ENCODE data around the gene RHBDF2.

DNA sequence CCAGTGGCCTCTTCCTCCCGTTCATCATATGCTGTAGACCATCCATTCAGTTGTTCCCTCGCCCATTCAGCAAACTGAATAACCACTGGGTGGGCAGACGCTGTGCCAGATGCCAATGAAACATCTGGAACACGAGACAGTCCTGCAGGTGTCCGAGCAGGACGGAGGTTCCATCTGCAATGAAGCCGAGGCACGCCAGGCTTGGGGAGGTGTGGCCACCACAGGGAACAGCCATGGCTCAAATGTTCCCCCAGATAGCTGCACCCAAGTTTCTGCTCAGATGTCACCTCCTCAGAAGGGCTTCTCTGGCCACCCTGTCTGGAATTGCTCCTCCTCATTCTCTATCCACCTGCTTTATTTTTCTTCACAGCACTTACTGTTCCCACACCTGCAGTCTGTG is 78.8 kb downstream of the RHBDF2 start:
- TF ChIP-seq POLR2AphosphoS5 (IDR thresholded peaks at IDR 0.05) (no peak), POLR2A (IDR thresholded peaks at IDR 0.05) (no peak)
- TF ChIP-seq, protein P1, sequence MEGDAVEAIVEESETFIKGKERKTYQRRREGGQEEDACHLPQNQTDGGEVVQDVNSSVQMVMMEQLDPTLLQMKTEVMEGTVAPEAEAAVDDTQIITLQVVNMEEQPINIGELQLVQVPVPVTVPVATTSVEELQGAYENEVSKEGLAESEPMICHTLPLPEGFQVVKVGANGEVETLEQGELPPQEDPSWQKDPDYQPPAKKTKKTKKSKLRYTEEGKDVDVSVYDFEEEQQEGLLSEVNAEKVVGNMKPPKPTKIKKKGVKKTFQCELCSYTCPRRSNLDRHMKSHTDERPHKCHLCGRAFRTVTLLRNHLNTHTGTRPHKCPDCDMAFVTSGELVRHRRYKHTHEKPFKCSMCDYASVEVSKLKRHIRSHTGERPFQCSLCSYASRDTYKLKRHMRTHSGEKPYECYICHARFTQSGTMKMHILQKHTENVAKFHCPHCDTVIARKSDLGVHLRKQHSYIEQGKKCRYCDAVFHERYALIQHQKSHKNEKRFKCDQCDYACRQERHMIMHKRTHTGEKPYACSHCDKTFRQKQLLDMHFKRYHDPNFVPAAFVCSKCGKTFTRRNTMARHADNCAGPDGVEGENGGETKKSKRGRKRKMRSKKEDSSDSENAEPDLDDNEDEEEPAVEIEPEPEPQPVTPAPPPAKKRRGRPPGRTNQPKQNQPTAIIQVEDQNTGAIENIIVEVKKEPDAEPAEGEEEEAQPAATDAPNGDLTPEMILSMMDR (IDR thresholded peaks at IDR 0.05), result no peak
